Smooth muscle cell of the pulmonary artery (primary cell): ENCODE measurements around the gene SMIM10. TPM values are rescaled to one million over a fixed set of nuclear protein-coding genes. Genes with fewer than 3 reads are reported as not detected.

Source experiments
- total RNA-seq: library from RNA; depleted of rRNA; stranded (reverse); fragments of >200 nt; gene quantifications from 2 replicates; pipeline ENCODE4 v1.2.3, GENCODE V29; 2014

SMIM10 gene
- 4.1 and 7.3 TPM in 2 replicates for total RNA-seq

GRCh38 chrX:134990801-134991481, at the start of gene SMIM10:
Gene SMIM10, plus strand, starts transcription at chrX:134990991. Its CDS starts 105 bp downstream, at chrX:134991096.

Other genes starting within 250 kb of the SMIM10 start
- 20.7 and 21.7 TPM in 2 replicates for gene PABIR2, start 193.8 kb upstream of the SMIM10 start, total RNA-seq
- gene MOSPD1, start 75.7 kb upstream of the SMIM10 start, total RNA-seq: 40.4 and 42.1 TPM in 2 replicates
- gene RTL8B, start 31.6 kb downstream of the SMIM10 start, total RNA-seq: 7.2 and 8.6 TPM in 2 replicates
- gene RTL8C, start 41.4 kb downstream of the SMIM10 start, total RNA-seq: 70.3 and 82.2 TPM in 2 replicates
- gene RTL8A, start 61.1 kb downstream of the SMIM10 start, total RNA-seq: 6.4 and 15.0 TPM in 2 replicates
- gene SMIM10L2B, start 107.7 kb downstream of the SMIM10 start, total RNA-seq: 1.8 and 4.4 TPM in 2 replicates
- not detected in 2 replicates for gene ETDB, start 129.5 kb downstream of the SMIM10 start, total RNA-seq
- gene CT55, start 180.4 kb downstream of the SMIM10 start, total RNA-seq: not detected in 2 replicates